ENCODE results near the gene NLK.
"Not testable (repeated sequence)": the region's sequence is repeated elsewhere in the genome, so short reads cannot be mapped to it uniquely, and the experiment has no call there.

- TF ChIP-seq TEAD1 (CRISPR knock-in tag; IDR thresholded peaks at IDR 0.05); ZNF232 (CRISPR knock-in tag; IDR thresholded peaks at IDR 0.05); ATF2 (CRISPR knock-in tag; IDR thresholded peaks at IDR 0.05; ENCODE audit: borderline replicate concordance, low read depth); CTCF (IDR thresholded peaks at IDR 0.05); NFYB (CRISPR knock-in tag; conservative IDR thresholded peaks at IDR 0.05; ENCODE audit: low read depth); ZNF317 (CRISPR knock-in tag; IDR thresholded peaks at IDR 0.05; ENCODE audit: borderline replicate concordance, low read depth); IRF1 (CRISPR knock-in tag; IDR thresholded peaks at IDR 0.05); MAX (CRISPR knock-in tag; IDR thresholded peaks at IDR 0.05); E2F4 (CRISPR knock-in tag; IDR thresholded peaks at IDR 0.05; ENCODE audit: borderline replicate concordance, low read depth); ZNF121 (CRISPR knock-in tag; IDR thresholded peaks at IDR 0.05): not testable (repeated sequence)
Measured at GRCh38 chr17:28098591-28098990, 56.1 kb downstream of the NLK start.
